Stimulated activated CD8-positive, alpha-beta memory T cell treated with anti-CD3 and anti-CD28 coated beads, Interleukin-7, amount 100 ng/mL, for 4 hours (primary cell): ENCODE results near the gene PIGH.
"Not testable (repeated sequence)": the region's sequence is repeated elsewhere in the genome, so short reads cannot be mapped to it uniquely, and the experiment has no call there.

Experiments used
- DNase-seq, 2 donors: peaks; one replicate each; pipeline ENCODE4 v3.0.0-alpha.2; 2020; ENCODE audit warnings: low read depth in 2 of 2

PIGH gene

GRCh38 chr14:67609642-67610310 lies 9.7 kb upstream of the PIGH start:
- DNase-seq: no peak

GRCh38 chr14:67607646-67608045 lies 7.6 kb upstream of the PIGH start:
- DNase-seq: no peak

GRCh38 chr14:67602995-67603545 lies 3.0 kb upstream of the PIGH start:
- no peak for DNase-seq

GRCh38 chr14:67602076-67602475 lies 2.0 kb upstream of the PIGH start:
- DNase-seq: no peak

- DNase-seq: not testable (repeated sequence)
Observed at GRCh38 chr14:67600562-67600974, 500 bp upstream of the PIGH start.

GRCh38 chr14:67595392-67595791 lies 4.7 kb downstream of the PIGH start:
- no peak for DNase-seq

- not testable (repeated sequence) for DNase-seq
Observed at GRCh38 chr14:67593650-67594049, 6.4 kb downstream of the PIGH start.

GRCh38 chr14:67589204-67589770 lies 10.8 kb downstream of the PIGH start:
- DNase-seq: no peak

GRCh38 chr14:67586369-67586768 lies 13.7 kb downstream of the PIGH start:
- no peak for DNase-seq

GRCh38 chr14:67584978-67585377 lies 15.1 kb downstream of the PIGH start:
- no peak for DNase-seq

GRCh38 chr14:67583711-67584644 lies 16.1 kb downstream of the PIGH start:
- DNase-seq: no peak

GRCh38 chr14:67582061-67582460 lies 18.0 kb downstream of the PIGH start:
- DNase-seq: no peak

- no peak for DNase-seq
Observed at GRCh38 chr14:67581643-67582042, 18.4 kb downstream of the PIGH start.

- DNase-seq: no peak
Observed at GRCh38 chr14:67580336-67581171, 19.5 kb downstream of the PIGH start.

- DNase-seq: no peak
Observed at GRCh38 chr14:67579636-67580035, 20.4 kb downstream of the PIGH start.

GRCh38 chr14:67579040-67579439 lies 21.0 kb downstream of the PIGH start:
- DNase-seq: no peak

- DNase-seq: no peak
Observed at GRCh38 chr14:67577909-67578749, 21.9 kb downstream of the PIGH start.

- no peak for DNase-seq
Observed at GRCh38 chr14:67577181-67577808, 22.8 kb downstream of the PIGH start.

GRCh38 chr14:67576216-67576955 lies 23.7 kb downstream of the PIGH start:
- DNase-seq: no peak
